ENCODE measurements around the gene SPRR1B.
"Not testable (repeated sequence)": the region's sequence is repeated elsewhere in the genome, so short reads cannot be mapped to it uniquely, and the experiment has no call there.

The SPRR1B gene

GRCh38 chr1:153040950-153041631 is 10.1 kb downstream of the SPRR1B start, which contains the start of gene SPRR2D:
TSS of gene SPRR2D (minus strand) at chr1:153041120. CDS start at chr1:153040346, 774 bp downstream.
- DNase-seq, result no peak

GRCh38 chr1:153049211-153049610 is 18.2 kb downstream of the SPRR1B start:
- DNase-seq, result no peak

- DNase-seq, result not testable (repeated sequence)
These were observed 25.1 kb downstream of the SPRR1B start for GRCh38 chr1:153056111-153056510.

GRCh38 chr1:153057375-153057774 is 26.4 kb downstream of the SPRR1B start, which contains the start of gene SPRR2A:
TSS of gene SPRR2A (minus strand) at chr1:153057512. CDS start at chr1:153056735, 777 bp downstream.
- DNase-seq, result no peak

GRCh38 chr1:153058154-153058553 is 27.2 kb downstream of the SPRR1B start:
- DNase-seq, result no peak

GRCh38 chr1:153058826-153059784 is 28.1 kb downstream of the SPRR1B start:
- no peak for DNase-seq

GRCh38 chr1:153070243-153070642 is 39.2 kb downstream of the SPRR1B start:
- DNase-seq, result no peak

GRCh38 chr1:153071511-153071910 is 40.5 kb downstream of the SPRR1B start, which contains the start of gene SPRR2B:
TSS of gene SPRR2B (minus strand) at chr1:153071611. CDS start at chr1:153070839, 772 bp downstream.
- DNase-seq, result no peak

GRCh38 chr1:153072806-153073726 is 42.1 kb downstream of the SPRR1B start:
- no peak for DNase-seq

GRCh38 chr1:153081736-153082135 is 50.7 kb downstream of the SPRR1B start:
- DNase-seq, result no peak

Data from eye (tissue), 1 donor.